ENCODE data around the gene UBE2N. TPM values are rescaled to one million over a fixed set of nuclear protein-coding genes. Genes with fewer than 3 reads are reported as not detected.
"Not testable (repeated sequence)": the region's sequence is repeated elsewhere in the genome, so short reads cannot be mapped to it uniquely, and the experiment has no call there.

The UBE2N gene
- total RNA-seq, 1 donor from 2014 or later: 86.3 TPM

- intact Hi-C loops (cut with micrococcal nuclease): no loop called here
- DNase-seq: no peak
- TF ChIP-seq CTCF (IDR thresholded peaks at IDR 0.05; ENCODE audit: borderline replicate concordance): no peak
- Histone ChIP-seq H3K4me3 (peak overlapping the region; percentile 45), H3K27me3 (ENCODE audit: low read depth) (no peaks in the 10 kb centered on the region), H3K27ac (replicated peaks) (peak overlapping the region; percentile 81), H3K9me3 (replicated peaks) (no peaks in the 10 kb centered on the region), H3K36me3 (no peaks in the 10 kb centered on the region), H3K4me1 (peaks cover 97% of the 10 kb centered on the region)
Measured at GRCh38 chr12:93434256-93434865, 7.4 kb downstream of the UBE2N start.

- H3K9me3 ChIP-seq (replicated peaks); H3K4me3 ChIP-seq; intact Hi-C loops (cut with micrococcal nuclease); DNase-seq; H3K36me3 ChIP-seq; H3K27me3 ChIP-seq (ENCODE audit: low read depth): not testable (repeated sequence)
- H3K27ac ChIP-seq (replicated peaks): peak overlapping the region; percentile 29
- H3K4me1 ChIP-seq: peaks cover 97% of the 10 kb centered on the region
Measured at GRCh38 chr12:93432031-93432430, 9.7 kb downstream of the UBE2N start.

- TF ChIP-seq CTCF (IDR thresholded peaks at IDR 0.05; ENCODE audit: borderline replicate concordance): no peak
- Histone ChIP-seq H3K4me3 (no peak overlapping the region), H3K36me3 (no peaks in the 10 kb centered on the region), H3K4me1 (peaks cover 97% of the 10 kb centered on the region), H3K27ac (replicated peaks) (peak overlapping the region; percentile 18), H3K9me3 (replicated peaks) (no peaks in the 10 kb centered on the region), H3K27me3 (ENCODE audit: low read depth) (no peaks in the 10 kb centered on the region)
- intact Hi-C loops (cut with micrococcal nuclease): no loop called here
- no peak for DNase-seq
Measured at GRCh38 chr12:93430280-93430679, 11.5 kb downstream of the UBE2N start.

GRCh38 chr12:93429852-93430251, 11.9 kb downstream of the UBE2N start:
- H3K4me1 ChIP-seq: peaks cover 97% of the 10 kb centered on the region
- intact Hi-C loops (cut with micrococcal nuclease): loop anchor here (10.0 kb wide), 1 partner anchor 645 kb away; no protein-coding TSS in a partner anchor
- H3K36me3 ChIP-seq: no peaks in the 10 kb centered on the region
- H3K9me3 ChIP-seq (replicated peaks): no peaks in the 10 kb centered on the region
- no peak overlapping the region for H3K4me3 ChIP-seq
- no peaks in the 10 kb centered on the region for H3K27me3 ChIP-seq (ENCODE audit: low read depth)
- no peak for DNase-seq
- no peak for TF ChIP-seq CTCF (IDR thresholded peaks at IDR 0.05; ENCODE audit: borderline replicate concordance)
- peak overlapping the region; percentile 18 for H3K27ac ChIP-seq (replicated peaks)

- TF ChIP-seq CTCF (IDR thresholded peaks at IDR 0.05; ENCODE audit: borderline replicate concordance): no peak
- Histone ChIP-seq H3K27me3 (ENCODE audit: low read depth) (no peaks in the 10 kb centered on the region), H3K36me3 (no peaks in the 10 kb centered on the region), H3K27ac (replicated peaks) (peak overlapping the region; percentile 18), H3K9me3 (replicated peaks) (no peaks in the 10 kb centered on the region), H3K4me3 (no peak overlapping the region), H3K4me1 (peaks cover 97% of the 10 kb centered on the region)
- intact Hi-C loops (cut with micrococcal nuclease): loop anchor here (10.0 kb wide), 1 partner anchor 645 kb away; no protein-coding TSS in a partner anchor
- no peak for DNase-seq
Measured at GRCh38 chr12:93429448-93429847, 12.3 kb downstream of the UBE2N start.

- Histone ChIP-seq H3K4me3 (no peak overlapping the region), H3K27me3 (ENCODE audit: low read depth) (no peaks in the 10 kb centered on the region), H3K36me3 (no peaks in the 10 kb centered on the region), H3K9me3 (replicated peaks) (no peaks in the 10 kb centered on the region), H3K27ac (replicated peaks) (peak overlapping the region; percentile 53), H3K4me1 (peaks cover 98% of the 10 kb centered on the region)
- TF ChIP-seq CTCF (IDR thresholded peaks at IDR 0.05; ENCODE audit: borderline replicate concordance): no peak
- intact Hi-C loops (cut with micrococcal nuclease): loop anchor here (10.0 kb wide), 1 partner anchor 643 kb away; no protein-coding TSS in a partner anchor
- no peak for DNase-seq
Measured at GRCh38 chr12:93427779-93428564, 13.8 kb downstream of the UBE2N start.

All from left ventricle myocardium inferior (tissue), 1 donor.